Body of pancreas (tissue), 4 donors: Measurements from ENCODE around the gene SUMO2. TPM values are rescaled to one million over a fixed set of nuclear protein-coding genes. Genes with fewer than 3 reads are reported as not detected.
A peak's percentile ranks its signal among the peaks of the same experiment; 100 is the strongest.

ENCODE experiments used
- ATAC-seq: fragments of 150-250 bp; one replicate; pipeline ENCODE4 v1.9.1; 2016
- DNase-seq, 4 donors: peaks; one replicate each; pipeline ENCODE4 v3.0.0-alpha.2; 2019
- H3K27ac ChIP-seq, 4 donors: fragments of 200-600 bp; sonication (generic); 1 replicate in 3 of 4; 2 replicates in 1 of 4; pipeline versions ENCODE4 v1.5.1 to v1.6.1; 2016 to 2019; ENCODE audit warnings: mild to moderate bottlenecking in 1 of 4, mixed read lengths in 1 of 4, moderate library complexity in 1 of 4
- H3K27me3 ChIP-seq, 2 donors: fragments of 200-600 bp; sonication (generic); one replicate each; pipeline ENCODE4 v1.6.0; 2016; ENCODE audit warnings: mild to moderate bottlenecking in 1 of 2
- H3K36me3 ChIP-seq, 2 donors: fragments of 200-600 bp; sonication (generic); replicated peaks in 1 of 2; 2 replicates each; pipeline ENCODE4 v1.5.1; 2016; ENCODE audit warnings: low read depth in 2 of 2; ENCODE audit not compliant: insufficient read depth in 1 of 2
- H3K4me1 ChIP-seq: fragments of 200-600 bp; sonication (generic); one replicate; pipeline ENCODE4 v1.6.0; 2016
- H3K4me3 ChIP-seq, 2 donors: fragments of 200-600 bp; sonication (generic); 1 replicate in 1 of 2; 2 replicates in 1 of 2; pipeline ENCODE4 v1.5.1; 2016 to 2019
- H3K9me3 ChIP-seq, 3 donors: fragments of 200-600 bp; sonication (generic); 1 replicate in 2 of 3; 2 replicates in 1 of 3; pipeline ENCODE4 v1.5.1; 2016
- CTCF ChIP-seq, 7 experiments: fragments of 450-650 bp in 4 of 7; fragments of 200-600 bp in 3 of 7; sonication (generic) in 3 of 7; IDR thresholded peaks; one replicate each; pipeline ENCODE4 v1.5.1; 2016 to 2019; ENCODE audit warnings: antibody characterized with exemption in 7 of 7
- POLR2A ChIP-seq, 3 donors: fragments of 450-650 bp; IDR thresholded peaks; one replicate each; pipeline ENCODE4 v1.6.1; 2016; ENCODE audit warnings: antibody characterized with exemption in 3 of 3, mild to moderate bottlenecking in 2 of 3
- WGBS, 2 donors: methylation state at CpG; one replicate each; pipeline ENCODE4 v1.1.5; 2017; 5-methylcytosine and 5-hydroxymethylcytosine counted together
- intact Hi-C: fragments of 100-400 bp; cut with DNase I; formaldehyde crosslinking; loops from one replicate; pipeline ENCODE4 v1.15.1; 2023
- total RNA-seq, 2 donors: library from RNA; depleted of rRNA; stranded (reverse); fragments of >200 nt; gene quantifications; one replicate each; pipeline ENCODE4 v1.1.0, GENCODE V29; 2016

The SUMO2 gene
- total RNA-seq, 2 donors from 2014 or later: 25.1 to 25.2 TPM

DNA sequence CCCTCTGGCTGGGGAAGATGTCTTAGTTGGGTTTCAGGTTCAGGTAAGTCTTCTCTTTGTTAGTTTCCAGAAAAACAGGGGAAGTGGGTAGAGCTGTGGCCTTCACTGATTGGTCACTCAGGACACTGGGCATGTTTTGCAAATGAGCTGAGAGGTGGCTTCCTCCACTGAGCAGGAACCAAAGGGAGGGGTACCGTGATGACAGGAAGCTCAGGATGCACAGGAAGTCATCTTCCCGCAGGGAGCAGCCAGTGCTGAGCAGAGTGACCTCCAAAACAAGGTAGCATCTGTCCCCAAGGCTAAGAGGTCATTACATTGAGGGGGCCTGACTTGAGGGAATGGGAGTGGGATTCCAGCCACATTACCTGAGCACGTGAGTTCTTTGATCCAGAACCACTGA lies 56.8 kb downstream of the SUMO2 start:
- intact Hi-C loops: no loop called here
- DNase-seq (no peak), ATAC-seq (no peak)
- no peak overlapping the region for H3K4me3 ChIP-seq
- TF ChIP-seq POLR2A (IDR thresholded peaks at IDR 0.05) (no peak), CTCF (IDR thresholded peaks at IDR 0.05) (no peak)
- peaks cover 19% of the 10 kb centered on the region for H3K4me1 ChIP-seq
- no peaks in the 10 kb centered on the region for H3K9me3 ChIP-seq
- no peaks in the 10 kb centered on the region for H3K27me3 ChIP-seq
- no peak overlapping the region for H3K27ac ChIP-seq
- H3K36me3 ChIP-seq: no peaks in the 10 kb centered on the region
- WGBS, 2 donors: 67 to 70% methylated on average over 3 of the region's 3 CpGs

- no peak for TF ChIP-seq POLR2A (IDR thresholded peaks at IDR 0.05)
- no peak for TF ChIP-seq CTCF (IDR thresholded peaks at IDR 0.05)
- Histone ChIP-seq H3K4me3 (no peak overlapping the region), H3K27ac (no peak overlapping the region), H3K9me3 (no peaks in the 10 kb centered on the region), H3K36me3 (no peaks in the 10 kb centered on the region), H3K27me3 (no peaks in the 10 kb centered on the region), H3K4me1 (peaks cover 9% of the 10 kb centered on the region)
- intact Hi-C loops: no loop called here
- ATAC-seq (no peak), DNase-seq (no peak)
- WGBS, 2 donors: 93% methylated on average over 4 of the region's 4 CpGs; no CpG with 5 or more reads in 1 of the 2 donors
Observed at GRCh38 chr17:75124819-75125162, 58.0 kb downstream of the SUMO2 start.

DNA sequence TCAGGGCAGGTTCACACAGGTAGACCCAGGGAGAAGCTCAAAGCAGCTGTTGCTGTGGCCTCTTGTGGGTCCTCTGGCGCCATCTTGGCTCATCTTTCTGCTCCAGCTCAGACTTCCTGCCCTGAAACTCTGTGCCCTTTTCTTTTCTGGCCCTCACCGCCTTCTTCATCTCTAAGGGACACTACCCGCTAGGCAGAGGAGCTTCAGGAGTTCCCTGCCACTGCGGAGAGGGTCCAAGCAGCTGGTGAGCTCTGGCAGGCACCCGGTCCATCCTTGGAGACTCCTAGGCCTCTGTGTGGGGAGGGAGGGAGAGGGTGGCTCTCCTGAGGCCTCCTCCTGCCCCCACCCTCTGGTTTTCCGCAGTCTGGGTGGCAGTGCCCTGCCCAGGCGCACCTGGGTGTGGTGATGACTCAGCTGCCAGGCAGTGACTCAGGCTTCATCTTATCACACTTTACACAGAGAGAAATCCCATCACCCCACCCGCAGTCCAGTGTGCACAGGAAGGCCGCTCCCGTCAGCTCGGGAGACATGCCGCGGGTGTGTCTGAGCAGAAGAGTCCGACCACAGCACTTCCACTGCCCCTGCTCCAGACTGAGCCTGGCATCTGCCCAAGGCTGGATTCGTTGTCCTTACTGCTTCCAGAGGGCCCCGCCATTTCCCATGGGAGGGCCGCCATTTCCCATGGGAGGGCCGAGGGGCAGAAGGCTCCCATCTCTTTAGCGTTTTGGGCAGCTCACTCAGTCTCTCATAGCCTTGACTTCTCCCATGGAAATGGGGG lies 58.5 kb downstream of the SUMO2 start:
- WGBS, 2 donors: 73 to 88% methylated on average over 6 to 19 of the region's 19 CpGs
- intact Hi-C loops: no loop called here

DNA sequence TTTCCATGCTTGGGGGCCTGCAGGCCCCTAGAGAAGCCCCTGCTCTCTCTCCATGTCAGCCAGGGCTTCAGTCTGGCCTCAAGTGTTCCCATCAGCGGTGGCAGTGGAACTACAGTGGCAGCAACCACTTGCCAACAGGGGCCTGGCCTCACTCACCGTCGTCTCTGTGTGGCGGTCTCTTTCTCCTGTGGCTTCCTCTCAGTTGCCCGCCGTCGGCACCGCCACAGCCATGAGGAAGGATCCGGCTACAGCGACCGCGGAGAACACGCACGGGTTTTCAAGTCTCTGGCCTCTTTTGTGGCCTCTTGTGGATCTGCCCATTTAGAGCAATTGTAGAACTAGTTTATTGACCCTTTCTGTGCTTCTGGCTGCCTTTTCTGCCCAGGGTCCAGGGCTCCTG lies 64.5 kb downstream of the SUMO2 start:
- Histone ChIP-seq H3K27ac (no peak overlapping the region), H3K36me3 (no peaks in the 10 kb centered on the region), H3K4me3 (no peak overlapping the region), H3K9me3 (no peaks in the 10 kb centered on the region), H3K27me3 (no peaks in the 10 kb centered on the region), H3K4me1 (peaks cover 13% of the 10 kb centered on the region)
- ATAC-seq (no peak), DNase-seq (no peak)
- intact Hi-C loops: loop anchor here (10.0 kb wide), 1 partner anchor 86 kb away; the partner anchor contains the start of gene NUP85
- 89 to 93% methylated on average over 14 of the region's 14 CpGs for WGBS, 2 donors
- TF ChIP-seq POLR2A (IDR thresholded peaks at IDR 0.05) (no peak), CTCF (IDR thresholded peaks at IDR 0.05) (no peak)

More for the DNA sequence above, 58.5 kb downstream of the SUMO2 start:
- H3K27ac ChIP-seq: no peak overlapping the region
- H3K4me1 ChIP-seq: peaks cover 9% of the 10 kb centered on the region
- H3K36me3 ChIP-seq: no peaks in the 10 kb centered on the region
- H3K27me3 ChIP-seq: no peaks in the 10 kb centered on the region
- no peak overlapping the region for H3K4me3 ChIP-seq
- TF ChIP-seq CTCF (IDR thresholded peaks at IDR 0.05) (no peak), POLR2A (IDR thresholded peaks at IDR 0.05) (no peak)
- peak; percentile 28 to 81 (median 50) for DNase-seq
- no peaks in the 10 kb centered on the region for H3K9me3 ChIP-seq
- peak; percentile 70 for ATAC-seq

DNA sequence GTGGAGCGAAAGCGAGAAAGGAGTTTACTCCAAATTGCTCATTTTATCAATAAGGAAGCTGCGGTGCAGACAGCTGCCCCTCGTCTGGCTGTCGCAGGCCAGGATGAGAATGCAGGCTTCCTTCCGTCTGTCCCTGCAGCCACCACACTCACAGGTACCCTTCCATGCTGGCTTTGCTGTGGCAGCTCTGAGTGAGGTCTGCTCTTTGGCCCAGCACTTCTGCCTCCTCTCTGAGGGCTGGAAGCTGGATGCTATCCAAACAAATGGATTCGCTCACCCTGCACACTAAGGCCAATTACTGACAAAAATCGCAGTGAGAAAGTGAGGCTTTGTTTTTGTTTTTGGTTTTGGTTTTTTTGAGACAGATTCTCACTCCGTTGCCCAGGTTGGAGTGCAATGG lies 66.0 kb downstream of the SUMO2 start:
- Histone ChIP-seq H3K4me3 (no peak overlapping the region), H3K4me1 (peaks cover 13% of the 10 kb centered on the region), H3K27me3 (no peaks in the 10 kb centered on the region), H3K27ac (no peak overlapping the region), H3K36me3 (no peaks in the 10 kb centered on the region), H3K9me3 (no peaks in the 10 kb centered on the region)
- 85 to 90% methylated on average over 8 to 9 of the region's 9 CpGs for WGBS, 2 donors
- no peak for ATAC-seq
- DNase-seq: no peak
- intact Hi-C loops: loop anchor here (10.0 kb wide), 1 partner anchor 88 kb away; the partner anchor contains the start of gene NUP85
- TF ChIP-seq CTCF (IDR thresholded peaks at IDR 0.05) (no peak), POLR2A (IDR thresholded peaks at IDR 0.05) (no peak)
